NCI-H2029 treated with DMSO at 0.1 percent for 48 hours (cell line): ENCODE measurements around the gene TIMP3.
"Not testable (repeated sequence)": the region's sequence is repeated elsewhere in the genome, so short reads cannot be mapped to it uniquely, and the experiment has no call there.

Experiments used
- DNase-seq: peaks from one replicate; lab custom pipeline; 2025; lab: John Stamatoyannopoulos, UW

The TIMP3 gene

DNA sequence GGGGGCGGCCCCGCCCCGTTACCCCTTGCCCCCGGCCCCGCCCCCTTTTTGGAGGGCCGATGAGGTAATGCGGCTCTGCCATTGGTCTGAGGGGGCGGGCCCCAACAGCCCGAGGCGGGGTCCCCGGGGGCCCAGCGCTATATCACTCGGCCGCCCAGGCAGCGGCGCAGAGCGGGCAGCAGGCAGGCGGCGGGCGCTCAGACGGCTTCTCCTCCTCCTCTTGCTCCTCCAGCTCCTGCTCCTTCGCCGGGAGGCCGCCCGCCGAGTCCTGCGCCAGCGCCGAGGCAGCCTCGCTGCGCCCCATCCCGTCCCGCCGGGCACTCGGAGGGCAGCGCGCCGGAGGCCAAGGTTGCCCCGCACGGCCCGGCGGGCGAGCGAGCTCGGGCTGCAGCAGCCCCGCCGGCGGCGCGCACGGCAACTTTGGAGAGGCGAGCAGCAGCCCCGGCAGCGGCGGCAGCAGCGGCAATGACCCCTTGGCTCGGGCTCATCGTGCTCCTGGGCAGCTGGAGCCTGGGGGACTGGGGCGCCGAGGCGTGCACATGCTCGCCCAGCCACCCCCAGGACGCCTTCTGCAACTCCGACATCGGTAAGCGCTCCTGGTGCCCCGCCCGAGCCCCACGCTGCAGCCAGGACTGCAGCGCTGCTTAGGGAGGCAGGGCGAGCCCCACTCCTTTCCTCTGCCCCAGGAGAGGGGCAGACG is at the start of gene TIMP3:
Gene TIMP3 (plus strand): TSS at position 169 of the 700 bp plus-strand sequence. CDS start 297 bp downstream, at position 466.
- DNase-seq: no peak

DNA sequence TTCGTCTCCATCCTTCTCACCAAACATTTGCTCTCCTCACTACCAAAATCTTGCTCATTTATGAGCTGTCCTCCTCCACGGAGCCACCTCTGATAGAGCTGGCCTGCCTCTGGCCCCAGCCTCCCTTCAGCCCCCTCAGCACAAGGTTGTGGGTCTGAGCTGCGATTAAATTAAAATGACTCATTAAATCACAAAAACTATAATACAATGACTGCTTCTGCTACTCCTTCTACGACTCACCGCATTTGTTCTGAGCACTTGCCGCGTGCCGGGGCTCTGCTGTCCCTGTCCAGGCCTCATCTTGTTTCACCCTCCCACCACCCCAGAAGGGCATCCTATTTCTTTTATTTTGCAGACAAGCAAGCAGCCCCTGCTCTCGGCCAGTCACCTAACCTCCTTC is 49.2 kb upstream of the TIMP3 start:
- no peak for DNase-seq

DNA sequence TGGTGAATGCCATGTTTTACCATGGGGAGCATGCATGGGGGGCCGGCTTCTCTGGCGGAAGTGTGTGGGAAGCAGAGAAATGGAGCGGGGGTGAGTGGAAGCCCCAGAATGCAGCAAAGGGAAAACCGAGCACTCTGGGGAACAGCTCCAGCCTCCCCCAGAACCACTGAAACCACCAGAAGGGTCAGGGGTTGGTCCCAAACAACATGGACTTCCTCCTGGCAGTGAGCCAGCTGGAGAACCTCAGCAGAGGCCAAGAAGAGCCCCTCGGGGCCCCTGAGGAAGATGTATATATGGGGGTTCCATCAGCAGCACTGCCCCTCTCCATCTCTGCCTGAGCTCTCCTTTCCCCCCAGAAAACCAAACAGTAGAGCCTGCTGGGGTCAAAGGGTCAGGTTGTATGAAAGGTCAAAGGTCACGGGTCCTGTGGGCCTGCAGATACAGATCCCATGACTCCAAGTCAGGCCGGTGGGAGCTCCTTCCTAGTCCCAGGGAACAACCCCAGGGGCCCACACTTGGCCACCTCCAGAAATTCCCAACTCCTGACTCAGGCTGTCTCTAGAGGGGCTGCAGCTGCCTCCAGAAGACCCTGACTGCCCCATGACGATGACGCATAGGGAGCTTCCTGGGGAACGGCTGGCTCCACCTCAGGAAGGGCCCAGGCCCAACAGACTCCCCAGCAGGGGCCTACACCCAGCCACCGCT is 48.5 kb upstream of the TIMP3 start:
- DNase-seq: no peak

DNA sequence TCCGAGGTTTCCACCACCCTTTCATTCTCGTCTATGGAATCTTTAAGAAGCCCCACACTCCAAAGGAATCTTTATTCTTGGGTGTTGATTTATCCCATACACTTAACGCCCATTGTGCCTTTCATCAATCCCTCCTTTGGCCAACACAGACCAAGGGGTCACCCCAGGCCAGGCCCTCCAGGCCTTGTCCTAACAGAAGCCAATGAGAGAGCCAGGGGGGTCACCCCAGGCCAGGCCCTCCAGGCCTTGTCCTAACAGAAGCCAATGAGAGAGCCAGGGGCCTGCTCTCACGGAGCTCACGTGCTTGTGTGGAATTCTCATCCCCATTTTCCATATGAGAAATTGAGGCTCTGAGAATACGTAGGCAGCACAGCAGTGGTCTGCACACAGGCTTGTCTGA is 47.9 kb upstream of the TIMP3 start:
- no peak for DNase-seq

DNA sequence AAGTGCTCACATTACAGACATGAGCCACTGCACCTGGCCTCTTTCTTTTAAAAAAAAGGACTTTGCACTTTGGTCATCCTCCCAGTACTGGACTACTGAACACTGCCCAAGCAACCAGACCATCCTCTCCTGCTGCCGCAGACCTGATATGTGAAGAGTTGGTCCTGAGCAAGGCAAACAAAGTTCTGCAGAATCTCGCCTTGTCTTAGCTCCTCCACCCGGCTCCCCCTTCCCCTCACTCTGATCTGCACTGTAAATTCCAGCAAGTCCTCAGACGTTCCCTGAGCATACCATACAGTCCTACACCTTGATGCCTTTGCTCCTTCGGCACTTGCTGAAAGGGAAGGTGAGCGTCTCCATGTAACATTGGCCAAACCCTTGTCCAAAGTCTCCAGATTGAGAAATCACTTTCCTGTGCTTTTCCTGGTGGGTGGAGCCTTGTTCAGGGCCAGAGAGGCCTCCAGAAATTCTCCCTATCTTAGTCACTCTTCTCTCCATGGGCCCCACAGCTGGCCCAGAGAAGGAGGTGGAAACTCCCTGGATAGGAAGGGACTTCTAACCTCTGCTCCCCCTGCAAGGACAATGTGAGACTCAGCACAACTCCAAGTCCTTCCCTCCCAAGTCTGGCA is 47.0 kb upstream of the TIMP3 start:
- no peak for DNase-seq

DNA sequence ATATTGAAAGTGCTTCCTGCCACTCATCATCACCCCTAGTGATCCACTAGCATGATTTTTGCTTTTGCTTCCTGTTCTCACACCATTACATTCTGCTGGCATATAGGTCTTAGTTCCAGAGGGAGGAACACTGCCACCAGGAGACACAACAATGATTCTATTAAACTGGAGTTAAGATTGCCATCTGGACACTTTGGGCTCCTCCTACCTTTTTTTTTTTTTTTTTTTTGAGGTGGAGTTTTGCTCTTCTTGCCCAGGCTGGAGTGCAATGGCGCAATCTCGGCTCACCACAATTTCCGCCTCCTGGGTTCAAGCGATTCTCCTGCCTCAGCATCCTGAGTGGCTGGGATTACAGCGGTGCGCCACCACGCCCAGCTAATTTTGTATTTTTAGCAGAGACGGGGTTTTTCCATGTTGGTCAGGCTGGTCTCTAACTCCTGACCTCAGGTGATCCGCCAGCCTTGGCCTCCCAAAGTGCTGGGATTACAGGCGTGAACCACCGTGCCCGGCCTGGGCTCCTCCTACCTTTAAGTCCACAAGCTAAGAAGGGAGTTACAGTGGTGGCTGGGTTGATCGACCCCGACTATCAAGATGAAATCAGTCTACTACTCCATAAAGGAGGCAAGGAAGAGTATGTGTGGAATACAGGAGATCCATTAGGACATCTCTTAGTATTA is 44.3 kb upstream of the TIMP3 start:
- DNase-seq: not testable (repeated sequence)

DNA sequence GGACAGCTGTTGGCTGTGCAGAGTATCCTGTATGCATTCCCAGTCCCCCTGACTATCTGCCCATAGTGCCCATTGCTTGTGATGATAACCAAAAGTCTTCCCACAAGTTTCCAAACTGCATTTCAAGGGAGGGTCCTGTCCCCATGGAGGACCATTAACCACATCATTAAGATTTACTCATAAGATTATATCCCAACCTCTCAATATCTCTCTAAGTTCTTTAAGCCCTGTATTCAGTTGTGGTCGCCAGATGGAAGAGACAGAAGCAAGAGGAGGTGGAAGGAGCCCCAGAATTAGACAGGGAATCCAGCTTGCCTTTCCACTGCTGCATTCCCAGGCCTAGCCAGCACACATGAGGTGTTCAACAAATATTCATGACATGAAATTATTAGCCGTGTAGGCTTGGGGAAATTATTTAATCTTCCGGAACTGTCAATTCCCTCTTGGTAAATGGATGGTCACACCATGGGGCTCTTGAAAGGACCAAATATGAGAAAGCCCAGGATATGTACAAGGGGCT is 42.6 kb upstream of the TIMP3 start:
- no peak for DNase-seq

DNA sequence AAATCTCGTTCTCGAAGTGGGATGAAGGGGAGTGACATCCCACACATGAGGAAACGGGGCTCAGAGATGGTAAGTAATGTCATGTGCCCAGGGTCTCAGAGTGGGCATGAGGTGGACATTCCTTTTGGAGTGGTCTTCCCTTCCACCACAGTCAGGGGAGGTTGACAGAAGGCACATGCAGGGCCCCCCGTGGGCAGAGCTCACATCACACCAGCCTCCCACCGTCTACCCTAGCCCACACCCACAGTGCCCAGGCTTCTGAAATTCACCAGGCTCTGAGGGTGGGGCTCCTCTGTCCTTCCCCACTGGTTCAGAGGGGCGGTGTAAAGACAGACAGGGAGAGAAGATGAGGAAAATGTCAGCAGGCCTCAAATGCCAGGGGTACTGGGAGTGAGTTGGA is 41.1 kb upstream of the TIMP3 start:
- no peak for DNase-seq

DNA sequence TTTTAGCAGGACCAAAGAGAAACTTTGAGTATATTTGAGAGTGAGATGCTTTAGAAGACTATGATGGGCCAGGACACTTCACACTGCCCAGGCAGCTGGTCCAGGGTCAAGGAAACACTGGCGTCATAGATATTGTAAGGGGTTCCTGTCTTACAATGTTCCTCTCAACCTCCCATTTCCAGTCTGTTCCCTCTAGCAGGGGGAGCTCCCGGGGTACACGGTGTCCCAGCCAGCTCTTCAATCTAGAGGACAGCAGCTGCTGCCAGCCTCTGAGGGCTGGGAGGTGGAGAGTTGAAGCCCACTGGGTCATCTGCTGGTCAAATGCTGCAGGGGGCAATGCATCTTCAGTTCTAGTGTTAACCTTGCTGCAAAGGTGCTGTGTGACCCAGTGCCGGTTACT is 40.7 kb upstream of the TIMP3 start:
- DNase-seq: no peak

DNA sequence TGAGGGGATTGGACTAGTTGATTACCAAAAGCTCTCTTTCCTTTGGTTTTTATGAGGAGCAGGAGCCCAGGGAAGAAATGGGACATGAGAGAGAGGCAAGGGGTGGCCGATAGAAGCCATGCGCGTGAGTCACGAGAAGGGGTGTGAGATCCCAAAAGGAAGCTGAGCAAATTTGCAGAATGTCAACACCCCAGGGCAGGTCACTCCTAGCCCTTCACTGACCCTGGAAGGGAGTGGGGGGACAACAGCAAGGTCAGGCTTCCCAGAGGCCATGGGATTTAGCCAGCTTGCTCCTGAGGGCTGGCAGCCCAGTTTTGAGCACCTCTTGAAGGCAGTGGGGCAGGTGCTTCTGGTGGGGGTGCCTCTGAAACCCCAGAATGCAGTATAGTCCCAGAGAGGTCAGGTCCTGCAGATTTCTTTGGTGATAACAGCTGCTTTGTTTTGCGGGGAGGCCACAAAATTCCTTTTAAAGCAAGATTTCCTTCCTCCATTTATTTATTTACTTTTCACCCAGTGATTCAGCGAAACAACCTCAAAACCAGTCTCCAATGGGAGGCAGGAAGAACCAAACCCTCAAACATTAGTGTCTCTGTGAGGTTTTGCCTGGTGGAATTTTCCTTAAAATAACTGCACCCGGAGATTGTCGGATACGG is 40.1 kb upstream of the TIMP3 start:
- no peak for DNase-seq

DNA sequence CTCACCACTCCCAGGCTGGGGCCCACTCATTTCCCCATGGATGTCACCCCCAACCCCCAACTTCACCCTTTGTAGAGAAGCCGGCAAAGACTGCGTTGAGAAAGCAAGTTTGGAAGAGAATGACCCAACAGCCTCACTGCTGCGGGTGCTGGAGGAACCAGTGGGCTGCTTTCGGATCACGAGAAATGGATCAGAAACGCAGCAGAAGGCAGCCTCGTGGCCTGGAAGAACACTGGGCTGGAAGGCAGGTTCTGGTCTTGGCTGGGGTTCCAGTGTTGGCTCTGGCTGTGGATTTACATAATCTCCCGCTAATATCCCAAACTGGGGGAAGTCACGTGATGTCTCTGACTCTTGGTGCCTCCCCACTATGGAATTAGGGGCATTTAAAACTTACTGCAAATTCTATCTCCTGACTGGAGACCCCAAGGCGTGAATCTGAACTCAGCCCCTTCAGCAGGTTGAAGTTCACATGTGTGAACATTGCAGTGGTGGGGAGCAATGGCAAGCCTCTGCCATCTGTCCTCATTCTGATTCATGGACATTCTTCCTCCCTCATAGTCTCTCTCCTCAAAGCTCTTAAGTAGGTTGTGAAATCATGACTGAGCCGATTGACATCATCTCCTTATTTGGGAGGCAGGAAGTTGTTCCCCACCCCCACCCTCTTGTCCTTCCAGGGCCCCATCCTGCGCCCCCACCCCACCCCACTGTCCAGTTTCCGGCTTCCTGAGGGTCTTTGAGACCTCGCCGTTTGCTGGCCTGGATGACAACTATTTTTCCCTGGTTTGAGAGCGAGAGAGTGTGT is 37.0 kb upstream of the TIMP3 start:
- DNase-seq: no peak

DNA sequence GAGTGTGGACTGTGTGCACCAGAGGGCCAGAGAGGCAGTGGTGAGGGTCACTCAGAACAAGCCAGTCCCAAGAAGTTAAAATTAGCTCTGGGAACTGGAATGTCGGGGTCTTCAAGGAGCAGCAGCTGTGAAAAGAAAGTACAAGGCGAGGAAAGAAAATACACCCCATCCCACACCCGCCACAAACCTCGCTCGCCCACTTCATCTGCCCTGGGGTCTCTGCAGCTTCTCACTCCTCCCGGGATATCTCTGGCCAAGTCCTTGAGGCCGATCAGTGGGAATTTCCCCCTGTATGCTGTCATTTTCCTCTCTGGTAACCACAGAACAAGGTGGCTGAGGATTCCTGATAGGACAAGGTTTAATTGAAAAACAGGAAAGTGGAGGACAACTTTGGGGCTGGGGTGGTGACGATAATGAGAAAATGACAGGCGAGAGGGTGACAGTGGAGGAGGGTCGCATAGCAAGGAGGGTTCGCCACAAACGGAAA is 36.3 kb upstream of the TIMP3 start:
- no peak for DNase-seq

DNA sequence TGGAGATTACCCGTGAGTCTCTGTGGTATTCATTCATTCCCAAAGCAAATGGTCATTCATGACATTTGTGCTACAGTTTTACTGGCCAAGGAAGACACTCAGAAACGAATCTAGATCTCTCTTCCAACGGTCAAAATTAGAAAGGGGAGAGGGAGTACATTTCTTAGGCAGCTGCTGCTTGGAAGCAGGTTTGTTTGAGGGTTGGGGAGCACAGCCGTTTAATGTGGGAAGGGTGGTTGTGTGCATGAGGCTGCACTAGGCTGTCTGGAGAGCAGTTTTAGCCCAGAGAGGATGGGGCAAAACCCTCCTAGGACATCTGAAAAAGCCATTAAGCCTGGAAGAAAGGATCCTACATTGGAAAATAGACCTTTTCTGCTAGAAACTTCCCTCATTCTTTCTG is 29.7 kb upstream of the TIMP3 start:
- no peak for DNase-seq

DNA sequence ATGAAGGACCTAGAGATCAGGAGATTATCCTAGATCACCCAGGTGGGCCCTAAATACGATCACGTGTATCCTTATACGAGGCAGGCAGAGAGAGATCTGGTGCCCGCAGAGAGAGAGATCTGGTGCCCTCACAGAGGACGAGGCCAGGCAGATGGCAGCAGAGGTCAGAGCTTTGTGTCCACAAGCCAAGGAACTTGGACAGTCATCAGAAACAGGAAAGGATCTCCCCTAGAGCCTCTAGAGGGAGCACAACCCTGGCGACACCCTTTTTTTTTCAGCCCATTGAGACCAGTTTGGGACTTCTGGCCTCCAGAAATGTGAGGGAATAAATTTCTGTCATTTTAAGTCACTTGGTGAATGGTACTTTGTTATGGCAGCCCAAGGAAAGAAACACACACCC is 25.5 kb upstream of the TIMP3 start:
- no peak for DNase-seq

DNA sequence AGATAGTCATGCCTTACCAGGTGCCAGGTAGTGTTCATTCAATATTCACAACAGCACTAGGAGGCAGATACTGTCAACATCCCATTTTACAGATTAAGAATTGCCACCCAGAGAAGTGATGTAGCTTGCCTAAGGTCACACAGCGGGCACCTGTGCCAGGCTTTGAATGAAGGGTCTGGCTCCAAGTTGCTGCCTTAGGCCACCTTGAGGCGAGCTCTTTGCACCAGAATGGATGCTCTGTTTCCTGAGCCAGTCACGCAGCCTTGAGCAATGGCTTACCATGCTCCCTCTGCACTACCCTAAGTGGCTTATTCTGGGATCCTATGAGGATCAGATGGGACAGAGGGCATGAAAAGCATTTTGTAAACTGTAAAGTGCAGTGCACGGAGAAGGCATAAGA is 25.1 kb upstream of the TIMP3 start:
- DNase-seq: no peak

DNA sequence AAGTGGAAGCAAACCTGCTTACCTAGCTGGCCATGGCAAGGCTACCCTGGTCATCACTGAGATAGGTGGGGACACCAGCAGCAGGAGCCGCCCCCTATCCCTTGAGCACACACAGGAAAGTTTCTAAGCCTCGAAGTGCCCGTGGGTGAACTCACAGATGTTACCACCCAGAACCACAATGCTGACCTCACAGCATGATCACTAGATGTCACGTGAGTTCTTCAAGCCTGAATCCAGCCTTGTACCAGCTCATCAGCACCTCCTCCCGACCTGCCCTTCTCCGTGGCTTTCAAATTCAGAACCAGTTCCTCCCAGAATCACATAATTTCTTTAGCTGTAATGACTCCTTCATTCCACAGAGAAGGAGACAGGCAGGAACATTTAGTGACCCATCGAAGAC is 24.7 kb upstream of the TIMP3 start:
- DNase-seq: no peak

DNA sequence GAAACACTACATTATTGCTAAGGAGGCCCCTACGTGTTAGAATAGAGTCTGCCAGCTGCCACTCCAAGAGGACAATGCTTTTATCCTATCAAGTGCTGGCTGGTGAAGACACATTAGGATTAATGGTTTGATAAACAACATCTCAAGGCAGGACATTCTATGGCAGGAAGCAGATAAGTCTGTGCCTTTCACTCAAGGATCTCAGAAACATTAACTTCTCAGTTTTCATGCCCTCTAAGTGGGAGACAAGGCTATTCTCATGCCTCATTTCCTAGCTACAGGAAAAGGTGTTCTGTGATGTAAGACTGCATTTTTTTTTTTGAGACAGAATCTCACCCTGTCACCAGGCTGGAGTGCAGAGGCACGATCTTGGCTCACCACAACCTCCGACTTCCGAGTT is 23.5 kb upstream of the TIMP3 start:
- DNase-seq: no peak

DNA sequence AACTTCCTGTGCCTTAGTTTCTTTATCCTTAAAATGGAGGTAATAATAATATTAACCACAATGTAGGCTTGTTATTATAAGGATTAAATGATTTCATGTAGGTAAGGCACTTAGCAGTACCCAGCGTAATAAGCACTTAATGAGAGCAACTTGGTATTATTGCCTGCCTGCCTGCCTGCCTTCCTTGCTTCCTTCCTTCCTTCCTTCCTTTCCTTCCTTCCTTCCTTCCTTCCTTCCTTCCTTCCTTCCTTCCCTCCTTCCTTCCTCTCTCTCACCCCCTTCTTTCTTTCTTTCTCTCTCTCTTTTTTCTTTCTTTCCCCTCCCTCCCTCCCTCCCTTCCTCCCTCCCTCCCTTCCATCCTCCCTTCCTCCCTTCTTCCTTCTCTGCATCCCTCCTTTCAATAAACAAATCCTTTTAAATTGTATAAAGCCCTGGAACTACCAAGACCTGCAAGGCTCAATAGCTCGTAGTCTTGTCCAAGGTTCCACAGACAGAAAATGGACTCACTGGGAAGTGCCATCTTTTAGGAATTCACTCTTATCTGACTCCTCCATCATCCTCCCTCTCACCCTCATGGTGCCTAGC is 20.7 kb upstream of the TIMP3 start:
- DNase-seq: no peak

DNA sequence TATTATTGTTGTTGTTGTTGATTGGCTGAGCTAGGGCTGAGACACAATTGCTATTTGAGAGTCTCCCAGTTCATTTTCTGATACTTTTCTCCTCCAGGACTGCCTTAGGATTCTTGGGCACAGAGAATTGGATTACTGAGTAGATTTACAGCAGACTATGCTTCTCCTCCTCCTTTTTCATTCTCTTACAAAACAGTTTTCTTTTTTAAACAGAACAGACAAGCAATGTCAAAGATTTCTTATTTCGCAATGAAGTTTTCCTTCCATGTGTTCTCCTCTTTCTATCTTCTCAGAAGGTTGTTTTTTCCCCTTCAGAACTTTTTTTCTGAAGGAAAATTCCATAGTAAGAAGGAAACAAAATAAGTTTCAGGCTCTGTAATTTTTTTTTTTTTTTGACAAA is 19.8 kb upstream of the TIMP3 start:
- no peak for DNase-seq

DNA sequence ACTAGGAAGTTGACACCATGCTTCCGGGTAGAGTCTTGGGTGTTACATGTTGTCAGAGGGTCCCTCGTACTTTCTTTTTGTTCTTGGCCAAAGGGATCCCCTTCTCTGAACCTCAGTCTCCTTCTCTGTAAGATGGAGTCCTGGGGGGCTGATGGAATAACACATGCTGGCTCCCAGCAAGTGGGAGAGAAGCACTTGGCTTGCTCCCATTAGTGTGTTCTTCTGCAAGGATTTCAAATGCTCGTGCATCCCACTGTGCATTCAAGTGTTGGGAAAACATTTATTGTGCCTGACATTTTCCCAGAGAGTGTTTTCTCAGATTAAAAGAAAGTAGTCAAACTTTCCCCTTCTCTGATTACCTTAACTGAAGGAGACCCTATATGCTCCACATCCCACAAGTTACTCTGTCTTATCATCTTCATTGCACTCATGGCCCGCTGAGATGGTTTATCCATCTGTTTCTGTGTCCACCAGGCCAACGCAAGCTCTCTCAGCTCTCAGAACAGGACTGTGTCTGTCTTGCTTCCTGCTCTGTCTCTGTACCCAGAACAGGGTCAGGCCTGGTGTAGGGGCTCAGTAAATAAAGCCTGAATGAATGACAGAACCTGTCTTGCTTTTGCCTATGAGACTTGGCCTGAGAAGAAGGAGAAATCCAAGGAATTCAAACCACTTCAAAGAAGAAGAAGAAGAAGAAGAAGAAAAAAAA is 16.0 kb upstream of the TIMP3 start:
- no peak for DNase-seq
